H7 (cell line): Measurements from ENCODE around the gene HTATSF1. TPM values are rescaled to one million over a fixed set of nuclear protein-coding genes. Genes with fewer than 3 reads are reported as not detected.
A peak's percentile ranks its signal among the peaks of the same experiment; 100 is the strongest.

Experiments used
- DNase-seq: peaks from one replicate; pipeline ENCODE4 v3.0.0; 2012
- H3K27me3 ChIP-seq: 2 replicates; pipeline ENCODE4 v1.6.0; 2011; ENCODE audit warnings: mild to moderate bottlenecking, low read length; ENCODE audit not compliant: control insufficient read depth, insufficient read depth
- H3K36me3 ChIP-seq: replicated peaks from 2 replicates; pipeline ENCODE4 v1.5.1; 2011; ENCODE audit warnings: low read length; ENCODE audit not compliant: control insufficient read depth, insufficient read depth
- H3K4me3 ChIP-seq: 2 replicates; pipeline ENCODE4 v1.5.1; 2011; ENCODE audit warnings: low read depth, mild to moderate bottlenecking, control low read depth, low read length, moderate library complexity; ENCODE audit not compliant: insufficient read depth
- total RNA-seq: library from RNA; depleted of rRNA; stranded (reverse); fragments of >200 nt; shearing (Covaris generic); gene quantifications from 2 replicates; pipeline ENCODE4 v1.2.3, GENCODE V29; 2014; rRNA removed

HTATSF1 gene
- 61.4 and 72.0 TPM in 2 replicates for total RNA-seq

- Histone ChIP-seq H3K36me3 (peaks cover 1% of the 10 kb centered on the region; the same call in 1 of the 2 replicates), H3K27me3 (no peaks in the 10 kb centered on the region), H3K4me3 (peak within 1 kb of the TSS; percentile 82)
- no peak for DNase-seq
Observed at GRCh38 chrX:136497556-136498052, at the start of gene HTATSF1. Gene HTATSF1, plus strand, starts transcription at chrX:136497592. Its CDS starts 93 bp downstream, at chrX:136497685.

GRCh38 chrX:136447968-136448367 is 49.4 kb upstream of the HTATSF1 start:
- H3K4me3 ChIP-seq = no peak overlapping the region
- no peak for DNase-seq
- H3K27me3 ChIP-seq = no peaks in the 10 kb centered on the region
- H3K36me3 ChIP-seq = no peaks in the 10 kb centered on the region

GRCh38 chrX:136450050-136450830 is 47.2 kb upstream of the HTATSF1 start:
- no peaks in the 10 kb centered on the region for H3K36me3 ChIP-seq
- peak; percentile 6 for DNase-seq
- H3K4me3 ChIP-seq = no peak overlapping the region
- no peaks in the 10 kb centered on the region for H3K27me3 ChIP-seq

- H3K27me3 ChIP-seq = no peaks in the 10 kb centered on the region
- H3K36me3 ChIP-seq = no peaks in the 10 kb centered on the region
- no peak overlapping the region for H3K4me3 ChIP-seq
- DNase-seq = no peak
Observed at GRCh38 chrX:136452614-136453013, 44.8 kb upstream of the HTATSF1 start.

- Histone ChIP-seq H3K27me3 (no peaks in the 10 kb centered on the region), H3K36me3 (no peaks in the 10 kb centered on the region), H3K4me3 (no peak overlapping the region)
- DNase-seq = no peak
Observed at GRCh38 chrX:136453114-136453513, 44.3 kb upstream of the HTATSF1 start.

GRCh38 chrX:136453771-136454170 is 43.6 kb upstream of the HTATSF1 start:
- H3K36me3 ChIP-seq = no peaks in the 10 kb centered on the region
- no peaks in the 10 kb centered on the region for H3K27me3 ChIP-seq
- no peak for DNase-seq
- no peak overlapping the region for H3K4me3 ChIP-seq

- no peaks in the 10 kb centered on the region for H3K36me3 ChIP-seq
- H3K4me3 ChIP-seq = no peak overlapping the region
- DNase-seq = no peak
- no peaks in the 10 kb centered on the region for H3K27me3 ChIP-seq
Observed at GRCh38 chrX:136456133-136456532, 41.3 kb upstream of the HTATSF1 start.

- DNase-seq = no peak
- Histone ChIP-seq H3K27me3 (no peaks in the 10 kb centered on the region), H3K4me3 (no peak overlapping the region), H3K36me3 (no peaks in the 10 kb centered on the region)
Observed at GRCh38 chrX:136457303-136457917, 40.0 kb upstream of the HTATSF1 start.

- Histone ChIP-seq H3K4me3 (no peak overlapping the region), H3K36me3 (no peaks in the 10 kb centered on the region), H3K27me3 (no peaks in the 10 kb centered on the region)
- DNase-seq = no peak
Observed at GRCh38 chrX:136464589-136464988, 32.8 kb upstream of the HTATSF1 start.

GRCh38 chrX:136467303-136467702 is 30.1 kb upstream of the HTATSF1 start:
- H3K27me3 ChIP-seq = no peaks in the 10 kb centered on the region
- H3K36me3 ChIP-seq = no peaks in the 10 kb centered on the region
- no peak overlapping the region for H3K4me3 ChIP-seq
- no peak for DNase-seq

GRCh38 chrX:136468391-136469103 is 28.8 kb upstream of the HTATSF1 start:
- Histone ChIP-seq H3K27me3 (no peaks in the 10 kb centered on the region), H3K4me3 (no peak overlapping the region), H3K36me3 (no peaks in the 10 kb centered on the region)
- no peak for DNase-seq

GRCh38 chrX:136473663-136474062 is 23.7 kb upstream of the HTATSF1 start:
- DNase-seq = no peak
- Histone ChIP-seq H3K27me3 (no peaks in the 10 kb centered on the region), H3K36me3 (no peaks in the 10 kb centered on the region), H3K4me3 (no peak overlapping the region)

- no peak for DNase-seq
- no peak overlapping the region for H3K4me3 ChIP-seq
- H3K27me3 ChIP-seq = no peaks in the 10 kb centered on the region
- no peaks in the 10 kb centered on the region for H3K36me3 ChIP-seq
Observed at GRCh38 chrX:136475236-136475635, 22.2 kb upstream of the HTATSF1 start.

- Histone ChIP-seq H3K36me3 (no peaks in the 10 kb centered on the region), H3K27me3 (no peaks in the 10 kb centered on the region), H3K4me3 (no peak overlapping the region)
- DNase-seq = no peak
Observed at GRCh38 chrX:136476501-136476900, 20.9 kb upstream of the HTATSF1 start.

GRCh38 chrX:136477026-136477425 is 20.4 kb upstream of the HTATSF1 start:
- Histone ChIP-seq H3K27me3 (no peaks in the 10 kb centered on the region), H3K4me3 (no peak overlapping the region), H3K36me3 (no peaks in the 10 kb centered on the region)
- DNase-seq = no peak
